HG02798 (cell line): ENCODE data around the gene PPIAL4G.
"Not testable (repeated sequence)": the region's sequence is repeated elsewhere in the genome, so short reads cannot be mapped to it uniquely, and the experiment has no call there.

Experiments used
- ATAC-seq: cut with Tn5 transposase; IDR thresholded peaks from one replicate; pipeline ENCODE4 v1.9.1; 2021; ENCODE audit warnings: mild to moderate bottlenecking; ENCODE audit not compliant: unreplicated experiment, poor library complexity

Gene PPIAL4G

DNA sequence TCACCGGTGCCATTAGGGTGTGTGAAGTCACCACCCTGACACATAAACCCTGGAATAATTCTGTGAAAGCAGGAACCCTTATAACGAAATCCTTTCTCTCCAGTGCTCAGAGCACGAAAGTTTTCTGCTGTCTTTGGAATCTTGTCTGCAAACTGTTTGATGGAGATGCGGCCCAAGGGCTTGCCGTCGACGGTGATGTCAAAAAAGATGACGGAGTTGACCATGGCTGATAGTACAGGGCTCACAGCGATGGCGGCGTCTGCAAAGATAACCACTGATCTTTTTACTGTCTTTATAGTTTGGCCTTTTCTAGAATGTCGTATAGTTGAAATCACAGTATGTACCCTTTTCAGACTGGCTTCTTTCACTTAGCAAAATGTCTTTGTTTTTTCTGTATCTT, at the start of gene PPIAL4G:
Gene PPIAL4G (minus strand): TSS at position 274 of the 400 bp plus-strand sequence. CDS start 50 bp downstream, at position 224.
- not testable (repeated sequence) for ATAC-seq

DNA sequence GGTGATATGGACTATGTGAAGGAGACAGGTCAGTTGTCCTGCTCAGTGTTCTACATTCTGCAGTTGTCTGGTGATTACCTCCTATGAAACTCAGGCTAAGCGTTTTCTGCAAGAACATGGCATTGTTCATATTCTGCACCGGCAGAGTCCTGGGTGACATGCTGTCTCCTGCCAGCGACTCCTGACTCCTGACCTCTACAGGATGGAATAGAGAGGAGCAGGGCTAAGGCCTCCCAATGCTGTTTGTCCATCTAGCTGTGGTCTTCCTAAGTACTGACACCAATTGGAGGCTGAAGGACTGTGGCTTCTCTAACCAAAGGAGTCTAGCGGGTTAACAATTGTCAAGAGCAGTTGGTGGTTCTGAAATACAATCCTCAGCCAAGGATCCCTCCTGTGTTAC, 49.1 kb upstream of the PPIAL4G start:
- ATAC-seq: not testable (repeated sequence)

DNA sequence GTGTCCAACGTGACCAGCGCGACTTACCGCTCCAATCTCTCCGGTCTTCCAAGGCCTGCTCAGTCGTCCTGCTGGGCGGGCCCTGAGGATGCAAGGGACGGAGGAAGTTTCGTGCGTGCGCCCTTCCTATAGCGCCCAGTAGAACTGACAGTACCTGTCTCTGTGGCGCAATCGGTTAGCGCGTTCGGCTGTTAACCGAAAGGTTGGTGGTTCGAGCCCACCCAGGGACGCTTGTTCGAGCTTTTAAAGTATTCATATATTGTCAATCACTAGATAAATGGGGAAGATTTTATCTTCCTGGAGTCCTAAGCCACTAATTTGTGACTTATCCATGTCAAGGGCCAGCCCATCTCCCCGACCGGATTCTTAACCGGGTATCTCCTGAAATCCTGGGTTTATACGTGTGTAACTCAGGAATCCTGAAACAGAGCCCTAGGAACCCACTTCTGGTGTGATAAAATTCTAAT, 46.0 kb upstream of the PPIAL4G start:
- not testable (repeated sequence) for ATAC-seq

- ATAC-seq: not testable (repeated sequence)
Observed at GRCh38 chr1:148528591-148528990, 45.5 kb upstream of the PPIAL4G start.

DNA sequence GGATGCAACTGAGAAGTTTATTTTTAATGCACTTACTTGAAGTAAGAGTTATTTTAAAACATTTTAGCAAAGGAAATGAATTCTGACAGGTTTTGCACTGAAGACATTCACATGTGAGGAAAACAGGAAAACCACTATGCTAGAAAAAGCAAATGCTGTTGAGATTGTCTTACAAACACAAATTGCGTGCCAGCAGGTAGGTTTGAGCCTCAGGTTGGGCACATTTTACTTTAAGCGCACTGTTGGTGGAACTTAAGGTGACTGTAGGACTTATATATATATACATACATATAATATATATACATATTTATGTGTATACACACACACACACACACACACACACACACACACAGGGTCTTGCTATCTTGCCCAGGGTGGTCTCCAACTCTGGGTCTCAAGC, 43.5 kb upstream of the PPIAL4G start:
- not testable (repeated sequence) for ATAC-seq

GRCh38 chr1:148523205-148524144, 40.4 kb upstream of the PPIAL4G start:
- peak; percentile 7 for ATAC-seq

DNA sequence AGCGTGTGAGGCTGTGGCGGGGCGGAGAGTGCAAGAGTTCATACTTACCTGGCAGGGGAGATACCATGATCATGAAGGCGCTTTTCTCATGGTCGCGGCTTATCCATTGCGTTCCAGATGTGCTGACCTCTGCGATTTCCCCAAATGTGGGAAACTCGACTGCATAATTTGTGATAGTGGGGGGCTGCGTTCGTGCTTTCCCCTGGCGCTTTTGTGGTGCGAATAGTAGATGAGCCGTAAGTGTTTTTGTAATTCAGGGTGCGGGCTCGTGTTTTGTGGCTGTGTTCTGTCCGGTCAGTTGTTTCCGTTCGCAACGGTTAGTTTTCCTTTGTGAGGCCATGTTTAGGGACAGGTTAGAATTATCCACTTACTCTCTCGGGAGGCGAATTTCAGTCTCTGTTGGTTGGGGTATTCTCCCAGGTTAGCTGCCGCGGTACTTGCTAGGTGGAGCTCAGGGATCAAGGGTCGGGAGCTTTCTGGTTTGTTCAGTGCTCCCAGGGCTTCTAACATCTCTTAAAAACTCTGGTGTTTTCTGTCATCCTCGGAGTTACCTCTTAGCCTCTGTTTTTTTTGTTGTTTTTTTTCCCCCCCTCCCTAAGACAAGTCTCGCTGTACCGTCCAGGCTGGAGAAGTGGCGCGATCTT, 39.6 kb upstream of the PPIAL4G start:
- peak; percentile 79 for ATAC-seq

- ATAC-seq: peak; percentile 68
Observed at GRCh38 chr1:148522072-148522471, 39.0 kb upstream of the PPIAL4G start.

DNA sequence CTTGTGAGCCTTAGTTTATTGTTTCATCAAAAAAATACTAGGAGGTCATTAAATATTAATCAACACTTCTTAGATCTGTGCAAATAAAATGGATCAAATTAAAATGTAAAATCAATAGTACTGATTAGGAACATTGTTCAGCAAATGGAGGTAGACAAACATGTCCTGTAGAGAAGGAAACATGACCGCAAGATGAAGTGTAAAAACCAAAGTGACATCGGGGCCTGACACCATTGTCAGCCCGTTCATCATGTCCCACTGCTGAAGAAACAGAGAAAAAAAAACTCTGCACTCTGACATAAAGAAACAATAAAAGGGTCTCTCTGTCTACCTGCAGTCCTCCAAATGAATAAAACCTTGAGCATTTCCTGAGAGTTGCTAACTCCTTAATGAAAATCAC, 31.2 kb upstream of the PPIAL4G start:
- ATAC-seq: not testable (repeated sequence)

DNA sequence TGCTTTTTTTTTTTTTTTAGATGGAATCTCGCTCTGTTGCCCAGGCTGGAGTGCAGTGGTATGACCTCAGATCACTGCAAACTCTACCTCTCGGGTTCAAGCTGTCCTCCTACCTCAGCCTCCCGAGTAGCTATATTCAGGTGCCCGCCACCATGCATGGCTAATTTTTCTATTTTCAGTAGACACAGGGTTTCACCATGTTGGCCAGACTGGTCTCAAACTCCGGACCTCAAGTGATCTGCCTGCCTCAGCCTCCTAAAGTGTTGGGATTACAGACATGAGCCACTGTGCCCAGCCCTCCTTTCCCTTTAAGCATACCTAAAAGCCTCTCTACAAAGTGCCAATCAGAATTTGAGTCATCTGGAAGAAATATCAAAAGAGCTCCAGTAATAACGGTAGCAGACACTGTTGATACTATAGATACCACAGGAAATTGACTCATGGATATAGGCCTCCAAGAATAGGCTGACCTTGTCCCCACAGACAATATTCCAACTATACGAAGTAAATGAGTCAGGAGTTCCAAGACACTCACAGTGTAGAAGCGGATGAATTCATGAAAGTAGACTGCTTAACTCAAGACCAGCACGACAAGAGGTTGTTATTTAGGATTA, 29.6 kb upstream of the PPIAL4G start:
- not testable (repeated sequence) for ATAC-seq

DNA sequence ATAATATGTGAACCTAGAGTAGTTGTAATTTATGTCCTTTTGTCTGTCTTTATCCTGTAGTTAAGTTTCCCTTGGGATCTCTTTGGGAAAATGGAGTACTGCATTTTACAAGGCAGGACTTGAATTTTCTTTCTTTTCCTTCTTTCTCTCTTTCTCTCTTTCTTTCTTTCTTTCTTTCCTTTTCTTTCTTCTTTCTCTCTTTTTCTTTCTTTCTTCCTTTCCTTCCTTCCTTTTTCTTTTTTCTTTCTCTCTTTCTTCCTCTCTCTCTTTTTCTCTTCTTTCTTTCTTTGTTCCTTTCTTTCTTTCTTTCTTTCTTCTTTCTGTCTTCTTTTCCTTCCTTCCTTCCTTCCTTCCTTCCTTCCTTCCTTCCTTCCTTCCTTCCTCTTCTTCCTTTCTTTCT, 10.8 kb upstream of the PPIAL4G start:
- not testable (repeated sequence) for ATAC-seq

DNA sequence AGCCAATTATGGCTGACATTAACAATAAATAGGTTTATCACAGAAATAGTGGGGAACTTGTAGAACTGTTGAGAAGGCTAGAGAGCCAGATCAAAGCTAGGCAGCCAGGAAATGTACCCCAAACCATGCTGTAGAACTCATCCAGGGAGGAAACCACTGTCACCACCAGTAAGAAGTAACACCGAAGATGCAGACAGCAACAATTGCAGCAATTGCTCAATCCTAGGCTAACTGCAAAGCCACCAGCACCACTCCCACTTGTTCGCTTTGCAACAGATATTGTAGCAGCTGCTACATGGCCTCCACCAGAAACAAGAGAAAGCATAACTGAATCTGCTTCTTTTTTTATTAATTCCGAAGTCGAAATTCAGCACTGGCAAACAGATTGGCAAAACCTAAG, 2.0 kb downstream of the PPIAL4G start:
- not testable (repeated sequence) for ATAC-seq

DNA sequence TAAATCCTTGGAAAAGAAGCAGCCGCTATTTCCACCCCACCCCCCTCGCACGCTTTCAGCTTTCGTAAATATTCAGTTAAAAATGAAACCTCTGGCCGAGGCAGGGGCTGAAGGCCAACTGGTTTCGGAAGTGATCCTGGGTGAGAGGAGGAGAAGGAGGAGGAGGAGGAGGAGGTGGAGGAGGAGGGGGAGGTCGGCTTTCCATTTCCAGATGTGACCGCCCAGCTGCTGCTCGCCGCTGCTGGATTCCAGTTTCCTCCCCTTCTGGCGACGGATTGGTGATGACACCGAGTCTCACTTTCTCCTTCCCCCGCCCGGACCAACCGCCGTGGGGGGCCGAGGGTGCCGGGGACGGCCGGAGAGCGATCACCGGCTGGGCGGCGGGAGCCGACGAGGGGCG, 23.4 kb downstream of the PPIAL4G start:
- not testable (repeated sequence) for ATAC-seq

GRCh38 chr1:148458901-148459581, 24.1 kb downstream of the PPIAL4G start:
- ATAC-seq: not testable (repeated sequence)

DNA sequence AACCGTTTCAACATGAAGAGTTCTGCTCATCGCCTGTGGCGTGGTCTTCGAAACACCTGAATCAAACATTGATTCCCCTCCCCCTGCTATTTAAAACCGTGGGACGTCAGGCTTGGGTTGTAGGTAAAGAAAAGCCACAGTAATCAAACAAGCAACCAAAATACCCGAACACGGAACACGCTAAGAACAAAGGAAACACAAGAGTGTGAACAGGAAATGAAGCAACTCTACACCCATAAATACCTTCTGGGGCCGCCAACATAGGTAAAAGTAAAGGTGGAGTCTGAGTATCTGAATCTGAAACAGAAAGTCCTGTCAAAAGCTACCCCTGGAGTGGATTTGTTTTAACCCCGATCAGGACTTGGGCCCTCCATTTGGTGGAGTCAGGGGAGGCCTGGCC, 24.7 kb downstream of the PPIAL4G start:
- not testable (repeated sequence) for ATAC-seq

- not testable (repeated sequence) for ATAC-seq
Observed at GRCh38 chr1:148452845-148453244, 30.3 kb downstream of the PPIAL4G start.

DNA sequence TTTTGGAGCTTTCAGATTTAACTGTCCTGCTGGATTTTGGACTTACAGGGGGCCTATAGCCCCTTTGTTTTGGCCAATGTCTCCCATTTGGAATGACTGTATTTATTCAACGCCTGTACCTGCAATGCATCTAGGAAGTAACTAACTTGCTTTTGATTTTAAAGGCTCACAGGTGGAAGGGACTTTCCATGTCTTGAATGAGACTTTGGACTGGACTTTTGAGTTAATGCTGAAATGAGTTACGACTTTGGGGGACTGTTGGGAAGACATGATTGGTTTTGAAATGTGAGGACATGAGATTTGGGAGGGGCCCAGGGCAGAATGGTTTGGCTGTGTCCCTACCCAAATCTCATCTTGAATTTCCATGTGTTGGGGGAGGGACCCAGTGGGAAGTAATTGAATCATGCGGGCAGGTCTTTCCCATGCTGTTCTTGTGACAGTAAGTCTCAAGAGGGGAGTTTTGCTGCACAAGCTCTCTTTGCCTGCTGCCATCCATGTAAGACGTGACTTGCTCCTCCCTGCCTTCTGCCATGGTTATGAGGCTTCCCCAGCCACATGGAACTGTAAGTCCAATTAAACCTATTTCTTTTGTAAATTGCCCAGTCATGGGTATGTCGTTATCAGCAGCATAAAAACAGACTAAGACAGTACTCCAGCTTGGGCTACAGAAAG, 43.3 kb downstream of the PPIAL4G start:
- not testable (repeated sequence) for ATAC-seq

DNA sequence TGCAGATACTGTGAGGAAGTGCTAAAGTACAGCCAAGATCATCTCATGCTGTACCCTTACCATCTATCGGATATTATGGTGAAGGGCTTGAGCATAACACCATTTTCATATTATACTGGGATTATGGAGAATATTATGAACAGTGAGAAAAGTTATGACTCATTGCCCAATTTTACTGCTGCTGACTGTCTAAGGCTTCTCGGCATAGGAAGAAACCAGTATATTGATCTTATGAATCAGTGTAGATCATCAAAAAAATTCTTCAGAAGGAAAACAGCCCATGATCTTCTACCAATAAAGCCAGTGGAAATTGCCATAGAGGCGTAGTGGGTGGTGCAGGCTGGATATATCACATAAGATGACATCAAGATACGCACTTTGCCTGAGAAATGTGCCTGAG, 47.7 kb downstream of the PPIAL4G start:
- ATAC-seq: no peak

DNA sequence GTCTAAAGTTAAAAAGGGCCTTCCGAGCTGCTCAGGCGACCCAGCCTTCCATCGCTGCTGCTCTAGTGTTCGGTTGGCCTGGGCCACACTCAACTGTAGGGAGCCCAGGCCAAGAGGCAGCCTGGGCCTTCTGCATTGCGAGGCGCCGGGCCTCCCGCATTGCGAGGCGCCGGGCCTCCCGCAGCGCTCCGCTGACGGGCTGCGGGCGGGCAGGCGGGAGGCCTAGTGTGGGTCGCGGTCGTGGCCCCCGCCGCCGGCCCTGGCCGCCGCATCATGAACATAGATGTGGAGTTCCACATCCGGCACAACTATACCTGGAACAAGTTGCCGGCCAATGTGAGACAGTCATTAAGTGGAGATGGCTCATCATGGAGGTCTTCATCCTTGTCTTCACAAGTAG, 48.3 kb downstream of the PPIAL4G start:
- ATAC-seq: no peak

DNA sequence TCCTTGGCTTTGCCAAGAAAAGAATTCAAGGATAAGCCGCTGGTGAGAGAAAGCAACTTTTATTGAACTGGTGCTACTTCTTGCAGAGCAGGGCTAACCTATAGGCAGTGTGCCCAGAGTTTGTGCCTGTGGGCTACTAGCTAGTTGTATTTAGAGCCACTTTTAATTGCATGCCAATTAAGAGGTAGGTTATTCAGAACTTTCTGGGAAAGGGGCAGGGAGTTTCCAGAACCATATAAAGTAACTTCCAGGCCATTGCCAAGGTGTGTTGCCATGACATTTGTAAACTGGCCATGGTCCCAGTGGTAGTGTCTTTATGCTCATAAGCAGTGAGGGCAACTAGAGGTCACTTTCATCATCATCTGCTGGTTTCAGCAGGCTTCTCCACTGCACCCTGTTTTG, 50.2 kb downstream of the PPIAL4G start:
- ATAC-seq: not testable (repeated sequence)
